Measurements from ENCODE around the gene TESK2. TPM values are rescaled to one million over a fixed set of nuclear protein-coding genes. Genes with fewer than 3 reads are reported as not detected.

Gene TESK2
- total and polyA plus RNA-seq, 2 of the 8 experiments (the other 6 are each of a cell fraction or from before 2014, with no cell fraction given): 10.8 to 12.6 TPM

GRCh38 chr1:45339789-45340558 is 151.0 kb downstream of the TESK2 start, which contains the start of the genes MUTYH and TOE1:
TSS of gene MUTYH (minus strand) at chr1:45340440. CDS start at chr1:45334505, 5,935 bp downstream.
TSS of gene TOE1 (plus strand) at chr1:45340170. CDS start at chr1:45340253, 83 bp downstream.
- Histone ChIP-seq H4K20me1 (replicated peaks in 1 of 2; ENCODE audit: control insufficient read depth in 1 of 2, insufficient read depth in 2 of 2, low read length in 2 of 2) (peaks cover 0 to 2% of the 10 kb centered on the region in 2 experiments), H4K91ac (replicated peaks; ENCODE audit: insufficient read length, low read length) (peak within 1 kb of the TSS; percentile 79), H3K27ac (ENCODE audit: low read depth, low read length) (peak within 1 kb of the TSS; percentile 97), H2BK5ac (ENCODE audit: low read depth, low read length) (peak within 1 kb of the TSS; percentile 93), H2BK20ac (ENCODE audit: low read length) (no peak within 1 kb of the TSS), H2AFZ (ENCODE audit: low read length) (peak within 1 kb of the TSS; percentile 89; the same call in 1 of the 2 replicates), H3K23ac (ENCODE audit: insufficient read length) (no peak within 1 kb of the TSS), H3K18ac (ENCODE audit: extremely low read depth, low read length) (peak within 1 kb of the TSS; percentile 98), H4K5ac (ENCODE audit: insufficient read length, low read depth, low read length) (peak within 1 kb of the TSS; percentile 97), H3K56ac (replicated peaks; ENCODE audit: insufficient read length, low read depth, low read length) (peak within 1 kb of the TSS; percentile 89), H2BK15ac (ENCODE audit: low read length) (peak within 1 kb of the TSS; percentile 36; the same call in 1 of the 2 replicates), H3K4me1 (replicated peaks in 1 of 4; ENCODE audit: control insufficient read depth in 3 of 4, insufficient read depth in 4 of 4, low read length in 3 of 4) (peaks cover 0 to 9% (median 6%) of the 10 kb centered on the region in 4 experiments; a peak in 6 of 7 replicates), H4K8ac (ENCODE audit: extremely low read depth, insufficient read depth, low read length) (peak within 1 kb of the TSS; percentile 97; the same call in 1 of the 2 replicates), H3K27me3 (replicated peaks in 1 of 4; ENCODE audit: control insufficient read depth in 3 of 4, extremely low read depth in 1 of 4, insufficient read depth in 3 of 4, low read length in 3 of 4) (no peaks in the 10 kb centered on the region), H3K9ac (replicated peaks in 1 of 4; ENCODE audit: extremely low read depth in 1 of 4, low read depth in 3 of 4, low read length in 3 of 4) (peak within 1 kb of the TSS; percentile 51 to 99 (median 93)), H3K4me3 (ENCODE audit: extremely low read depth in 1 of 4, insufficient read depth in 2 of 4, low read depth in 3 of 4, low read length in 4 of 4) (peak within 1 kb of the TSS; percentile 84 to 97 (median 92)), H3K23me2 (ENCODE audit: low read depth, low read length) (peaks cover 7% of the 10 kb centered on the region), H3K79me1 (ENCODE audit: low read depth, low read length) (peaks cover 12% of the 10 kb centered on the region), H3K14ac (ENCODE audit: insufficient read length) (no peak within 1 kb of the TSS), H3K4ac (replicated peaks; ENCODE audit: insufficient read length, low read depth, low read length) (peak within 1 kb of the TSS; percentile 99), H3K36me3 (ENCODE audit: control insufficient read depth in 2 of 4, insufficient read depth in 4 of 4, low read length in 3 of 4) (peaks cover 15 to 40% (median 32%) of the 10 kb centered on the region in 4 experiments; a peak in 6 of 8 replicates), H3K4me2 (ENCODE audit: insufficient read depth in 1 of 2, low read depth in 2 of 2, low read length in 2 of 2) (peak within 1 kb of the TSS; percentile 76 to 82), H2AK5ac (ENCODE audit: low read depth, low read length) (peak within 1 kb of the TSS; percentile 54; the same call in 1 of the 2 replicates), H2BK120ac (replicated peaks; ENCODE audit: low read depth, low read length) (peak within 1 kb of the TSS; percentile 18), H3K79me2 (ENCODE audit: control insufficient read depth in 1 of 2, insufficient read depth in 2 of 2, low read length in 2 of 2) (peaks cover 0 to 38% of the 10 kb centered on the region in 2 experiments; a peak in 3 of 4 replicates), H3K9me3 (ENCODE audit: insufficient read depth in 2 of 2, low read depth in 1 of 2, low read length in 1 of 2) (no peaks in the 10 kb centered on the region), H2BK12ac (ENCODE audit: low read depth, low read length) (peak within 1 kb of the TSS; percentile 52; the same call in 1 of the 2 replicates)
- ChIA-PET CTCF (ENCODE audit: partially characterized antibody) (interaction anchor here (0.6 to 13.4 kb wide), 16 partner anchors 9 to 369 kb away, joined by 3 to 139 read pairs (median 5); partner anchors contain the start of gene HPDL), POLR2A (ENCODE audit: partially characterized antibody) (interaction anchor here (0.6 to 21.4 kb wide), 55 partner anchors 15 to 565 kb away, joined by 3 to 472 read pairs (median 5); partner anchors contain the start of genes AKR1A1, CCDC163, HECTD3 and HPDL)
- 2% methylated on average over 59 of the region's 70 CpGs; no CpG with 5 or more reads in 1 of the 2 experiments for WGBS, 2 experiments (ENCODE audit: extremely low coverage in 1 of 2, insufficient coverage in 1 of 2, insufficient read length in 1 of 2, insufficient replicate concordance in 2 of 2, low coverage in 1 of 2, low lambda C conversion rate in 2 of 2, missing lambda C conversion rate in 1 of 2)
- FAIRE-seq (peak; percentile 75), DNase-seq (ENCODE audit: low read depth in 1 of 2, low spot score in 2 of 2) (peak; percentile 88 to 95)
- TF ChIP-seq RBBP5 (IDR thresholded peaks at IDR 0.05; ENCODE audit: borderline replicate concordance, low read depth, low read length): no peak
- peak; percentile 99 for TF ChIP-seq POLR2AphosphoS5 (IDR thresholded peaks at IDR 0.05; ENCODE audit: low read depth, low read length)
- peak; percentile 23 for TF ChIP-seq SAP30 (IDR thresholded peaks at IDR 0.05; ENCODE audit: insufficient read depth, insufficient replicate concordance, low read length)
- peak; percentile 70 for TF ChIP-seq KDM4A (IDR thresholded peaks at IDR 0.05; ENCODE audit: low read depth, low read length, severe bottlenecking)
- TF ChIP-seq HDAC2 (IDR thresholded peaks at IDR 0.05; ENCODE audit: borderline replicate concordance in 1 of 2, low read depth in 2 of 2, low read length in 2 of 2): peak in 1 of 2 experiments; percentile 7; a peak in 1 of 4 replicates
- TF ChIP-seq RAD21 (IDR thresholded peaks at IDR 0.05 in 1 of 2, conservative IDR thresholded peaks at IDR 0.05 in 1 of 2; ENCODE audit: low read depth in 2 of 2, low read length in 2 of 2): no peak
- no peak for TF ChIP-seq SP2 (IDR thresholded peaks at IDR 0.05; ENCODE audit: low read length)
- TF ChIP-seq CHD1 (IDR thresholded peaks at IDR 0.05; ENCODE audit: low read depth, low read length): no peak
- TF ChIP-seq CBX5 (IDR thresholded peaks at IDR 0.05; ENCODE audit: low read depth, low read length): no peak
- TF ChIP-seq JUN (IDR thresholded peaks at IDR 0.05; ENCODE audit: low read depth, low read length): no peak
